ENCODE results near the gene TAF9B. TPM values are rescaled to one million over a fixed set of nuclear protein-coding genes. Genes with fewer than 3 reads are reported as not detected.

Gene TAF9B
- total and polyA plus RNA-seq, 2 donors (not counting 3 experiments of a cell fraction or from before 2014, with no cell fraction given) = 16.0 to 25.9 TPM

- dilution Hi-C loops (cut with MboI; ENCODE audit: extremely low pct_ligation_motif_present, low sequenced_read_pairs) = no loop called here
- ChIA-PET POLR2A (no interaction called here), CTCF (no interaction called here)
- H3K9me3 ChIP-seq (replicated peaks; ENCODE audit: control insufficient read depth, insufficient read depth, low read length) = no peaks in the 10 kb centered on the region
- H3K4me3 ChIP-seq (replicated peaks in 1 of 3; ENCODE audit: insufficient read depth in 1 of 3, low read depth in 1 of 3, low read length in 3 of 3) = no peak overlapping the region
- H3K27ac ChIP-seq (ENCODE audit: insufficient read depth, low read depth, low read length) = no peak overlapping the region
- H4K20me1 ChIP-seq (replicated peaks; ENCODE audit: control insufficient read depth, extremely low read depth, insufficient read depth, low read length) = no peaks in the 10 kb centered on the region
- no peaks in the 10 kb centered on the region for H3K9me1 ChIP-seq (replicated peaks; ENCODE audit: control insufficient read depth, extremely low read depth, insufficient read depth, low read length)
- H2AFZ ChIP-seq (ENCODE audit: low read depth, low read length) = no peak overlapping the region
- H3K27me3 ChIP-seq (ENCODE audit: control insufficient read depth in 2 of 2, insufficient read depth in 2 of 2, low read length in 2 of 2) = no peaks in the 10 kb centered on the region
- H3K4me2 ChIP-seq (ENCODE audit: insufficient read depth, low read length) = no peak overlapping the region
- H3K4me1 ChIP-seq (ENCODE audit: control insufficient read depth, extremely low read depth, insufficient read depth, low read length) = no peaks in the 10 kb centered on the region
- intact Hi-C loops (cut with micrococcal nuclease) = no loop called here
- BruUV-seq (replicated peaks) = no TSS peak
- H3K9ac ChIP-seq (replicated peaks; ENCODE audit: extremely low read depth, insufficient read depth, low read length) = no peak overlapping the region
- DNase-seq (ENCODE audit: low read depth, low spot score) (no peak), FAIRE-seq (peak; percentile 66)
- TF ChIP-seq GATA2 (IDR thresholded peaks at IDR 0.05; ENCODE audit: insufficient read depth, insufficient read length, low read depth, low read length) (no peak), FOS (IDR thresholded peaks at IDR 0.05; ENCODE audit: borderline replicate concordance, insufficient read depth, low read length) (no peak)
- H3K36me3 ChIP-seq (ENCODE audit: control insufficient read depth in 2 of 2, extremely low read depth in 1 of 2, insufficient read depth in 2 of 2, low read length in 2 of 2) = peaks cover 11 to 17% of the 10 kb centered on the region in 2 experiments
- peaks cover 77% of the 10 kb centered on the region for H3K79me2 ChIP-seq (ENCODE audit: control insufficient read depth, insufficient read depth, low read length)
These were observed 23.1 kb downstream of the TAF9B start for GRCh38 chrX:78116365-78116764.

- Histone ChIP-seq H3K27me3 (ENCODE audit: control insufficient read depth in 2 of 2, insufficient read depth in 2 of 2, low read length in 2 of 2) (no peaks in the 10 kb centered on the region), H3K9me3 (replicated peaks; ENCODE audit: control insufficient read depth, insufficient read depth, low read length) (no peaks in the 10 kb centered on the region), H3K79me2 (ENCODE audit: control insufficient read depth, insufficient read depth, low read length) (peaks cover 90% of the 10 kb centered on the region), H4K20me1 (replicated peaks; ENCODE audit: control insufficient read depth, extremely low read depth, insufficient read depth, low read length) (peaks cover 3% of the 10 kb centered on the region), H3K4me1 (ENCODE audit: control insufficient read depth, extremely low read depth, insufficient read depth, low read length) (peaks cover 22% of the 10 kb centered on the region), H3K9ac (replicated peaks; ENCODE audit: extremely low read depth, insufficient read depth, low read length) (no peak overlapping the region), H3K4me2 (ENCODE audit: insufficient read depth, low read length) (no peak overlapping the region), H3K36me3 (ENCODE audit: control insufficient read depth in 2 of 2, extremely low read depth in 1 of 2, insufficient read depth in 2 of 2, low read length in 2 of 2) (peaks cover 7 to 15% of the 10 kb centered on the region in 2 experiments), H3K27ac (ENCODE audit: insufficient read depth, low read depth, low read length) (no peak overlapping the region), H3K4me3 (replicated peaks in 1 of 3; ENCODE audit: insufficient read depth in 1 of 3, low read depth in 1 of 3, low read length in 3 of 3) (no peak overlapping the region), H3K9me1 (replicated peaks; ENCODE audit: control insufficient read depth, extremely low read depth, insufficient read depth, low read length) (no peaks in the 10 kb centered on the region), H2AFZ (ENCODE audit: low read depth, low read length) (no peak overlapping the region)
- DNase-seq (ENCODE audit: low read depth, low spot score) (no peak), FAIRE-seq (peak; percentile 43)
- ChIA-PET POLR2A (no interaction called here), CTCF (no interaction called here)
- BruUV-seq (replicated peaks) = no TSS peak
- TF ChIP-seq JUN (IDR thresholded peaks at IDR 0.05; ENCODE audit: borderline replicate concordance, insufficient read depth, insufficient read length, low read depth) (no peak), POLR2AphosphoS5 (IDR thresholded peaks at IDR 0.05; ENCODE audit: insufficient read depth, low read depth, low read length) (no peak), EZH2 (IDR thresholded peaks at IDR 0.05; ENCODE audit: borderline replicate concordance, low read depth, low read length, severe bottlenecking) (no peak), GATA2 (IDR thresholded peaks at IDR 0.05; ENCODE audit: insufficient read depth, insufficient read length, low read depth, low read length) (no peak), CTCF (IDR thresholded peaks at IDR 0.05; ENCODE audit: extremely low read depth in 1 of 2, insufficient read depth in 1 of 2, low read depth in 1 of 2, low read length in 2 of 2) (no peak), MAX (IDR thresholded peaks at IDR 0.05; ENCODE audit: insufficient read depth, insufficient read length) (no peak), FOS (IDR thresholded peaks at IDR 0.05; ENCODE audit: borderline replicate concordance, insufficient read depth, low read length) (no peak), POLR2A (IDR thresholded peaks at IDR 0.05; ENCODE audit: low read depth, low read length) (no peak), MYC (IDR thresholded peaks at IDR 0.05; ENCODE audit: low read depth, low read length) (no peak)
- dilution Hi-C loops (cut with MboI; ENCODE audit: extremely low pct_ligation_motif_present, low sequenced_read_pairs) = no loop called here
- intact Hi-C loops (cut with micrococcal nuclease) = no loop called here
These were observed 28.1 kb downstream of the TAF9B start for GRCh38 chrX:78111140-78111931.

Data from endothelial cell of umbilical vein (primary cell).